GM21717 (cell line): ENCODE measurements around the gene GMDS.

ENCODE experiments used
- ATAC-seq: cut with Tn5 transposase; IDR thresholded peaks from one replicate; pipeline ENCODE4 v1.9.1; 2021; ENCODE audit warnings: mild to moderate bottlenecking, moderate library complexity; ENCODE audit not compliant: unreplicated experiment

Gene GMDS

GRCh38 chr6:1584996-1585668, 660.3 kb downstream of the GMDS start:
- ATAC-seq = no peak

GRCh38 chr6:1584146-1584545, 661.3 kb downstream of the GMDS start:
- ATAC-seq = no peak

DNA sequence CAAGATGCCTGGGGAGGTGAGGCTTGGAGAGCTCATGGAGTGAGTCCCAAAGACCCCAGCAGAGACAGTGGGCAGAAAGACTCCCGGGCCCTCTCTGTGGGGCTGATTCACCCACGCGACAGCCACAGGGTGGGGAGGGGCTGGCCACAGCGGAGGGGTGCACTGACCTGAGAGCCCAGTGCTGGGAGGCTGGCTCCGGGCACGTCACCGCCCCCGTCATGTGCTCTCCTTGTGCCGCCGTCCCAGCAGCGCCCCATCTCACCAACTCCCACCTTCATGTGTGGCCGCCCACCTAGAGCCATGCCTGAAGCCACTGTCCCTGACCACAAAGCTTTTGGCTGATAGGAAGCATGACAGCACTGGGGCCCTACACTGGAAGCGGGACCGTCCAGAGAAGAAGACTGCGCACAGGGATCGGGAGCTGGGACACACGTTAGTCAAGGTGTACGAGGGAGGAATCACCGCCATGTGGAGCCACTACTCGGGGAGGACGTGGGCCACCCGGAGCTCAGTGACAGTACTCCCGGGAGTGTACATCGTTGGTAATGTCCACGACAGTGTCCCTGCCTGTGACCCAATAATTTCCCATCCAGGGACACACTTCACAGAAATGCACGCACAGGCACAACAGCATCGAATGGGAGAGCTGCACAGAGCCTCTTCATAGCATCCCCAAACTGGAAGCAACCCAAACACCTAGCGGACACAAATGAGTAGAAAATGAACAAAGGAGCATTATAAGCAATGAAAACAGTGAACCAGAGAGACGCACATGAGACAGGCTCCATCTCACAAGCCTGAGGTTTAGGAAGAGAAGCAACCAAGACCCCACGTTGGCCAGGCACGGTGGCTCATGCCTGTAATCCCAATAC, 664.0 kb downstream of the GMDS start:
- no peak for ATAC-seq

- ATAC-seq = no peak
Observed at GRCh38 chr6:1580585-1580984, 664.8 kb downstream of the GMDS start.

DNA sequence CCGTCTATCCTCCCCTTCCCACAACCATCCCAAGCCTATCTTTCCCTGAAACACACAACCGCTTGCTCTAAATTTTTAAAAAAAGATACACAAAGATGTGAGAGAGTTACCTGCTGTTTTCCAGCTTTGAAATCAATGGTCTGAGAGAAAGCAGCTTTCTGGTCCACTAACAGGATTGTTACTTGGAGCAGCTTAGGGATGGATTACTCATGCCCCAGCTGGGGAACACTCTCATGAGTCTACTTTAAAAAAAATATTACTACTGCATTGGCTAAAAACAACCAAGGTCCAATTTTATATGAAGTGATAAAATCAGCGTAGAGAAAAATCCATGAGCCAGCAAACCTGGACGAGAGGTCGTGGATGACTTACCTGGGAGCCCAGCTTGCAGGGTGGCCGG, 665.3 kb downstream of the GMDS start:
- no peak for ATAC-seq

- no peak for ATAC-seq
Observed at GRCh38 chr6:1579096-1579495, 666.3 kb downstream of the GMDS start.

- ATAC-seq = no peak
Observed at GRCh38 chr6:1577896-1578745, 667.3 kb downstream of the GMDS start.

GRCh38 chr6:1577146-1577680, 668.2 kb downstream of the GMDS start:
- ATAC-seq = no peak

- ATAC-seq = no peak
Observed at GRCh38 chr6:1576711-1577110, 668.7 kb downstream of the GMDS start.

- ATAC-seq = no peak
Observed at GRCh38 chr6:1576166-1576565, 669.2 kb downstream of the GMDS start.

GRCh38 chr6:1575210-1576041, 670.0 kb downstream of the GMDS start:
- ATAC-seq = no peak

GRCh38 chr6:1574890-1575209, 670.6 kb downstream of the GMDS start:
- ATAC-seq = no peak

DNA sequence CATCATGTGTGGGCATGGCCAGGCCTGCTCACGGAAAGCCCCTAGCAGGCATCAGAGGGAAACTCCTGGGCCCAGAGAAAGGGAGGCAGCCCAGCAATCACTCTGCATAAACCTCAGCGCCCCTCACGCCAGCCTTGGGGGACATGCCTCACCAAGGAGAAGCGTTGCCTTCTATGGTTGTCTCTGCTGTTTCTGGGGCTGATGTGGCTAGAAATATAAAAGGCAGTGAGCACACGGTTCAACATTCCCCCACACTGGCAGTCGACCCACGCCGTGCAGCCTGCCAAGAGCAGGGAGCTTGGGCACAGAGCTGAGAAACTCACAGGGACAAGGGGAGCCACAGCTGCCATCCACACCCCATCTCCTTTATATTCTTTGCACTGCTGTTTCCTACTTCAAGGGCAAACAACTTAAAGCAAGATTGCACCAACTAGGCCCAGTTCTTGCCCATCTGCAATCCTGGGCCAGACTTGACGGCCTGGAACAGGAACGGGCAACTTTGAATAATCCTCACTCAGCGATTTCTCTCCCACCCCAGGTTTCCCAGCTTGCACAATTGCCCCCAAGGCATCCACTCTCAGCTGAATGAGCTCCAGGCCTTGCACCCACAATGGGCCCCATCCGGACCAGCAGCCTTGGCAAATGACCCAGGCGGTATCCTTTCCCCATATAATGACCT, 671.2 kb downstream of the GMDS start:
- no peak for ATAC-seq
